ENCODE measurements around the gene MFSD12. TPM values are rescaled to one million over a fixed set of nuclear protein-coding genes. Genes with fewer than 3 reads are reported as not detected.

Gene MFSD12
- total RNA-seq, 1 experiment from 2014 or later: 34.5 TPM

DNA sequence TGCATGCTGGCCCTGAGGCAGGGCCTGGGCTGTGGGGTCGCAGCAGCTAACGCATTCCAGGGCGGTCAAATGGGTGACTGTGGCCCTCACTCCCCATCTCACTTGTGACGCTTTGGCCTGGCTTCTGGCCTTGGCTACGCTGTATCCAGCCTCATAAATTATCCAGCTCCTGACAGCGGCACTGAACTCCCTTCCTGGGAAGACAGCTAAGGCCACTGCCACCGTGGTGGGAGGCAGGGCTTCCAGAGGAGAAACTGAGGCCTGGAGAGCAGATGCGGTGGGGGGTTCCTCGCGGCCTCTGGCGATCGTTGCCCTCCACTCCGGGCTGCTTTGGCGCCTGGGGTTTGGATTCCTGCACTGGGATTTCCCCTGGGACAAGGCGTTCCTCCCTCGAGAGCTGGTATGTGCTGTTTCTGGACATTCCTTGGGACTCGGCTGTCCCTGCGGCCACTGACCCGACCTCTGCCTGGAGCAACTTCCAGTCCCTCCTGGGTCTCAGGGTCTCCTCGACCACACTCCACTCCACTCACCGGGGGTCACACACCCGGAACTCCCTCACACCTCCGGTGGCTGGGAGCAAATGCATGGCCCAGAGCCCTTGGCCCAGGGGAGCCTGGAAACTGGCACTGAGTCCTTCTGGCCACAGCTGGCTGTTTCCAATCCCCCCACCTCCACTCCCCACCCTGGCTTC, 45.9 kb upstream of the MFSD12 start:
- H3K4me1 ChIP-seq (ENCODE audit: low read length): peaks cover 7% of the 10 kb centered on the region; the same call in 1 of the 2 replicates
- H3K4me3 ChIP-seq (ENCODE audit: low read length): no peak overlapping the region
- H3K9me3 ChIP-seq (ENCODE audit: low read length): no peaks in the 10 kb centered on the region
- H3K27ac ChIP-seq (ENCODE audit: low read length): no peak overlapping the region
- H3K79me2 ChIP-seq (ENCODE audit: low read length): no peaks in the 10 kb centered on the region
- no peak overlapping the region for H3K4me2 ChIP-seq (ENCODE audit: low read depth, low read length, poor library complexity, severe bottlenecking)
- H3K27me3 ChIP-seq (ENCODE audit: low read length): no peaks in the 10 kb centered on the region
- H2AFZ ChIP-seq (ENCODE audit: low read length): no peak overlapping the region
- no peaks in the 10 kb centered on the region for H3K36me3 ChIP-seq (ENCODE audit: insufficient read depth, low read length)
- peaks cover 10% of the 10 kb centered on the region; the same call in 1 of the 2 replicates for H4K20me1 ChIP-seq (ENCODE audit: insufficient read depth, low read depth, low read length)
- no peaks in the 10 kb centered on the region for H3K9me2 ChIP-seq (replicated peaks; ENCODE audit: insufficient read depth, low read length)
- H3K9ac ChIP-seq (ENCODE audit: low read length): no peak overlapping the region
- no peak for DNase-seq

DNA sequence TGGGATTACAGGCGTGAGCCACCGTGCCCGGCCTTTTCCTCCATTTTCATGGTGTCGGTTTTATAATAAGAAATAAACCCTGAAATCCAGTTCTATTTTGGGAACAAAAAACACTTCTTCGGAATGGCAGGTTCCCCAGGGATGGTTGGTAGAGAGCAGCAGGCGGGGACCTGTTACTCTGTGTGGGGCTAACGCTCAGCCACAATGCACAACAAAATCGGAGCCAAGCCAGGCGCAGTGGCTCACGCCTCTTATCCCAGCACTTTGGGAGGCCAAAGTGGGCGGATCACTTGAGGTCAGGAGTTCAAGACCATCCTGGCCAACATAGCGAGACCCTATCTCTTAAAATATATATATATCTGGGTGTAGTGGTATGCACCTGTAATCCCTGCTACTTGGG, 43.6 kb upstream of the MFSD12 start:
- no peaks in the 10 kb centered on the region for H3K36me3 ChIP-seq (ENCODE audit: insufficient read depth, low read length)
- no peak overlapping the region for H3K4me3 ChIP-seq (ENCODE audit: low read length)
- DNase-seq: no peak
- H3K79me2 ChIP-seq (ENCODE audit: low read length): no peaks in the 10 kb centered on the region
- H3K9me2 ChIP-seq (replicated peaks; ENCODE audit: insufficient read depth, low read length): no peaks in the 10 kb centered on the region
- no peak overlapping the region for H3K9ac ChIP-seq (ENCODE audit: low read length)
- no peaks in the 10 kb centered on the region for H3K27me3 ChIP-seq (ENCODE audit: low read length)
- no peak overlapping the region for H3K4me2 ChIP-seq (ENCODE audit: low read depth, low read length, poor library complexity, severe bottlenecking)
- no peak overlapping the region for H3K27ac ChIP-seq (ENCODE audit: low read length)
- no peak overlapping the region for H2AFZ ChIP-seq (ENCODE audit: low read length)
- peaks cover 5% of the 10 kb centered on the region; the same call in 1 of the 2 replicates for H4K20me1 ChIP-seq (ENCODE audit: insufficient read depth, low read depth, low read length)
- peaks cover 7% of the 10 kb centered on the region; the same call in 1 of the 2 replicates for H3K4me1 ChIP-seq (ENCODE audit: low read length)
- H3K9me3 ChIP-seq (ENCODE audit: low read length): no peaks in the 10 kb centered on the region

DNA sequence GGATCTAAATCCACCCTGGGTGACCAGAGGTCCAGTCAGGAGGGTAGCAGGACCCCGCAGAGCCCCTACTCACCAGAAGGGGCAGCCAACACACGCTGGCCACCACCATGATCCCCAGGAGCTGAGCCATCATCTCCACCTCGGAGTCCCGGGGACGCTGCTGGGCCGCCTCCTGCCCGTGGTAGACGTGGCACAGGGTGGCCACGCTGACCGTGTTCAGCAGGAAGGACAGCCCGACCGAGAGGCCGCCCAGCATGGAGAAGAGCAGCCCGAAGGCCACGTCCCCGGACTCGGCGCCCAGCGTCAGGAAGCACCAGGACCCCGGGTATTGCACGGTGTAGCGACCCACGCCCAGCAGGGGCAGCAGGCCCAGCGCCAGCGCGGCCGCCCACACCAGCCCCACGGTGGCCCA, 42.4 kb upstream of the MFSD12 start:
- Histone ChIP-seq H3K9me3 (ENCODE audit: low read length) (no peaks in the 10 kb centered on the region), H2AFZ (ENCODE audit: low read length) (no peak overlapping the region), H3K9ac (ENCODE audit: low read length) (no peak overlapping the region), H3K4me2 (ENCODE audit: low read depth, low read length, poor library complexity, severe bottlenecking) (no peak overlapping the region), H3K79me2 (ENCODE audit: low read length) (no peaks in the 10 kb centered on the region), H3K27ac (ENCODE audit: low read length) (no peak overlapping the region), H3K27me3 (ENCODE audit: low read length) (no peaks in the 10 kb centered on the region), H3K9me2 (replicated peaks; ENCODE audit: insufficient read depth, low read length) (no peaks in the 10 kb centered on the region), H4K20me1 (ENCODE audit: insufficient read depth, low read depth, low read length) (no peaks in the 10 kb centered on the region), H3K36me3 (ENCODE audit: insufficient read depth, low read length) (no peaks in the 10 kb centered on the region), H3K4me1 (ENCODE audit: low read length) (peaks cover under 1% of the 10 kb centered on the region; the same call in 1 of the 2 replicates), H3K4me3 (ENCODE audit: low read length) (no peak overlapping the region)
- DNase-seq: no peak

DNA sequence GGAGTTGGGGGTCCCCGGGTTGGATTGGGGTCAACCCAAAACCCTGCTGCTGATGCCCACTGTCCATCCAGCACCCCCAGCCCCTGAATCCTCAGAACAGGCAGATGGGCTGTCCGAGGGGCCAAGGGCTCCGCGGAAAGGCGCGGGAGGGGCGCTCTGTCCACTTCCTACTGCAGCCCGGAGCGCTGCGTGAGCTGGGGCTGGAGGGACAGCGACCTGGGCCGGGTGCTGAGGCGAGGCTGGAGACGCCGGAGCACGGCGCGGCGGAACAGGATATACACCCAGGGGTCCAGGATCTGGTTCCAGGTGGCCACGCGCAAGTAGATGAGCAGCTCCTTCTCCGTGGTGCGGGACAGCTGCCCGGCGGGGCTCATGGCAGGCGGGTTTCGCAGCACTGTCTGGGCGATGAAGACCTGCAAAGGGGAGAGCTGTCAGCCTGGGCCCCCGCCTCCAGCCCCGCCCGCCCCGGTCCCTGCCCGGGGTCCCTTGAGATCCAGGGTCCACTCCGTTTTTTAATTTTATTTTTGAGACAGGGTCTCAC, 38.2 kb upstream of the MFSD12 start:
- H3K9ac ChIP-seq (ENCODE audit: low read length): no peak overlapping the region
- no peaks in the 10 kb centered on the region for H3K27me3 ChIP-seq (ENCODE audit: low read length)
- no peak overlapping the region for H3K27ac ChIP-seq (ENCODE audit: low read length)
- no peak for DNase-seq
- peaks cover 12% of the 10 kb centered on the region for H3K9me3 ChIP-seq (ENCODE audit: low read length)
- no peaks in the 10 kb centered on the region for H3K79me2 ChIP-seq (ENCODE audit: low read length)
- H3K4me3 ChIP-seq (ENCODE audit: low read length): no peak overlapping the region
- H4K20me1 ChIP-seq (ENCODE audit: insufficient read depth, low read depth, low read length): no peaks in the 10 kb centered on the region
- H3K36me3 ChIP-seq (ENCODE audit: insufficient read depth, low read length): no peaks in the 10 kb centered on the region
- H3K4me1 ChIP-seq (ENCODE audit: low read length): no peaks in the 10 kb centered on the region
- no peaks in the 10 kb centered on the region for H3K9me2 ChIP-seq (replicated peaks; ENCODE audit: insufficient read depth, low read length)
- no peak overlapping the region for H2AFZ ChIP-seq (ENCODE audit: low read length)
- H3K4me2 ChIP-seq (ENCODE audit: low read depth, low read length, poor library complexity, severe bottlenecking): no peak overlapping the region

DNA sequence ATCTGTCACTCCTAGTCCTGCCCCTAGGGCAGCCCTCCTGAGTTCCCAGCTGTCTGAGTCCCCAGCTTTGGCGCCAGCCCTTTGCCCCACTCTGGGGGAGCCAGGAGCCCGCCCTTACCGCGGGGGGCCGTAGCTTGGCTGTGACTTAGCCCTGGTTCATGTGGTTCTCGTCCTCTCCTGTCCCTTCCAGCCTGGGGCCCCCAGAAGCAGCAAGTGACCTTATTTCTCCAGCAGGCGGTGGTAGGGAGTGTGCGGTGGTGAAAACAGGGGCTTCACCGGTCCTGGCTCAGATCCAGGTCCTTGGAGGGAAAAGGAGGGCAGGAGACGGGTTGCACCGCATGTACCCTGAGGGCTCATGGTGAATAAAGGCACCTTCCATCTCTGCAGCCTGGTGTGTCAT, 35.8 kb upstream of the MFSD12 start:
- Histone ChIP-seq H3K9me3 (ENCODE audit: low read length) (peaks cover 16% of the 10 kb centered on the region), H4K20me1 (ENCODE audit: insufficient read depth, low read depth, low read length) (no peaks in the 10 kb centered on the region), H3K4me3 (ENCODE audit: low read length) (no peak overlapping the region), H3K4me1 (ENCODE audit: low read length) (no peaks in the 10 kb centered on the region), H3K79me2 (ENCODE audit: low read length) (no peaks in the 10 kb centered on the region), H3K36me3 (ENCODE audit: insufficient read depth, low read length) (no peaks in the 10 kb centered on the region), H3K9me2 (replicated peaks; ENCODE audit: insufficient read depth, low read length) (no peaks in the 10 kb centered on the region), H3K27me3 (ENCODE audit: low read length) (no peaks in the 10 kb centered on the region), H2AFZ (ENCODE audit: low read length) (no peak overlapping the region), H3K27ac (ENCODE audit: low read length) (no peak overlapping the region), H3K4me2 (ENCODE audit: low read depth, low read length, poor library complexity, severe bottlenecking) (no peak overlapping the region), H3K9ac (ENCODE audit: low read length) (no peak overlapping the region)
- peak; percentile 20 for DNase-seq

DNA sequence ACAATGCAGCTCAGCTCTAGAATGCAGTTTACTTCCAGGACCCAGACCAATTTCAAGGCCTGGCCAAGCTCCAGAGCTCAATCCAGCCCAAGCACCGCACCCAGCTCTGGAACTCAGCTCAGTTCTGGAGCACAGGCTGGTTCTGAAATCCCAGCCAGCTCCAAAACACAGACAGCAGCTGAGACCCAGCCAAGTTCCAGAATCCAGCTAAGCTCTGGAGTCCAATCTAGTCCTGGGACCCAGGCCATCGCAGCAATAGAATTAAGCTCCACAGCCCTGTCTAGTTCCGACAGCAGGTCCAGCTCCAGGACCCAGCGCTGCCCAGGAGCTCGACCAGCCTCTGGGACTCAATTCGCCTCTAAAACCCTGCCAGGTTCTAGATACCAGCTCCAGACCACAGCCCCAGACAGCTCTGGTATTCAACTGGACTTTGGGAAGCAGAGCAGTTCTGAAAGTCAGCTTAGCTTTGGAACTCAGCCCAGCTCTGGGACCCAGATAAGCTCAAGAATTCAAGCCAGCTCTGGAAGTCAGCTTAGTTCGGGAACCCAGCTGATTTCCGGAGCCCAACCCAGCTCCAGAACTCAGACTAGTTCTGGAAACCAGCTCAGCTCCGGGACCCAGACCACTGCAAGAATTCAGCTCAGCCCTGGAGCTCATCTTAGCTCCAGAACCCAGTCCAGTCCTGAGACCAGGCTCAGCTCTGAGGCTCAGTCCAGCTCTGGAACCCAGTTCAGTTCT, 34.7 kb upstream of the MFSD12 start:
- Histone ChIP-seq H3K36me3 (ENCODE audit: insufficient read depth, low read length) (no peaks in the 10 kb centered on the region), H3K27me3 (ENCODE audit: low read length) (no peaks in the 10 kb centered on the region), H3K9me2 (replicated peaks; ENCODE audit: insufficient read depth, low read length) (no peaks in the 10 kb centered on the region), H3K27ac (ENCODE audit: low read length) (no peak overlapping the region), H3K4me2 (ENCODE audit: low read depth, low read length, poor library complexity, severe bottlenecking) (no peak overlapping the region), H4K20me1 (ENCODE audit: insufficient read depth, low read depth, low read length) (no peaks in the 10 kb centered on the region), H3K9ac (ENCODE audit: low read length) (no peak overlapping the region), H3K4me1 (ENCODE audit: low read length) (no peaks in the 10 kb centered on the region), H3K4me3 (ENCODE audit: low read length) (no peak overlapping the region), H3K9me3 (ENCODE audit: low read length) (peaks cover 16% of the 10 kb centered on the region), H2AFZ (ENCODE audit: low read length) (no peak overlapping the region), H3K79me2 (ENCODE audit: low read length) (no peaks in the 10 kb centered on the region)
- DNase-seq: peak; percentile 20

DNA sequence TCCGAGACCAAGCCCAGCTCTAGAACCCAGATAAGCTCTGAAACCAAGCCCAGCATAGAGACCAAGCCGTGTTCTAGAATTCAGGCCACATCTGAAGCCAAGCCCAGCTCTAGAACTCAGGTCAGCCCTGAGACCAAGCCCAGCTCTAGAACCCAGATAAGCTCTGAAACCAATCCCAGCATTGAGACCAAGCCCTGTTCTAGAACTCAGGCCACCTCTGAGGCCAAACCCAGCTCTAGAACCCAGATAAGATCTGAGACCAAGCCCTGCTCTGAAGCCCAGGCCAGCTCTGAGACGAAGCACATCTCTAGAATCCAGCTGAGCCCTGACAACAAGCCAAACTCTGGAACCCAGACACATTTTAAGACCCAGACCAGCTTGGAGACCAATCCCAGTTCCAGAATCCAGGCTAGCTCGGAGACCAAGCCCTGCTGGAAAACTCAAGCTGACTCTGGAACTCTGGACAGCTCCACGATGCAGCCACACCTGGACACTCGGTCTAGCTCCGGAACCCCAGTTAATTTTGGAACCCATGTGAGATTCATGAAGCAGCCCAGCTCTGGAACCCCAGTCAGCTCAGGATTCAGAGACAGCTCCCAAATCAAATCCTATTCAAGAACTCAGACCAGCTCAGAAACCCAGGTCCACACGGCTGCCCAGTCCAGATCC, 33.7 kb upstream of the MFSD12 start:
- no peaks in the 10 kb centered on the region for H3K4me1 ChIP-seq (ENCODE audit: low read length)
- no peaks in the 10 kb centered on the region for H3K79me2 ChIP-seq (ENCODE audit: low read length)
- no peak overlapping the region for H3K9ac ChIP-seq (ENCODE audit: low read length)
- H3K4me3 ChIP-seq (ENCODE audit: low read length): no peak overlapping the region
- H4K20me1 ChIP-seq (ENCODE audit: insufficient read depth, low read depth, low read length): no peaks in the 10 kb centered on the region
- H3K27ac ChIP-seq (ENCODE audit: low read length): no peak overlapping the region
- no peak overlapping the region for H3K4me2 ChIP-seq (ENCODE audit: low read depth, low read length, poor library complexity, severe bottlenecking)
- no peaks in the 10 kb centered on the region for H3K36me3 ChIP-seq (ENCODE audit: insufficient read depth, low read length)
- DNase-seq: peak; percentile 36
- H3K9me3 ChIP-seq (ENCODE audit: low read length): peaks cover 16% of the 10 kb centered on the region
- H3K27me3 ChIP-seq (ENCODE audit: low read length): no peaks in the 10 kb centered on the region
- H3K9me2 ChIP-seq (replicated peaks; ENCODE audit: insufficient read depth, low read length): no peaks in the 10 kb centered on the region
- no peak overlapping the region for H2AFZ ChIP-seq (ENCODE audit: low read length)

DNA sequence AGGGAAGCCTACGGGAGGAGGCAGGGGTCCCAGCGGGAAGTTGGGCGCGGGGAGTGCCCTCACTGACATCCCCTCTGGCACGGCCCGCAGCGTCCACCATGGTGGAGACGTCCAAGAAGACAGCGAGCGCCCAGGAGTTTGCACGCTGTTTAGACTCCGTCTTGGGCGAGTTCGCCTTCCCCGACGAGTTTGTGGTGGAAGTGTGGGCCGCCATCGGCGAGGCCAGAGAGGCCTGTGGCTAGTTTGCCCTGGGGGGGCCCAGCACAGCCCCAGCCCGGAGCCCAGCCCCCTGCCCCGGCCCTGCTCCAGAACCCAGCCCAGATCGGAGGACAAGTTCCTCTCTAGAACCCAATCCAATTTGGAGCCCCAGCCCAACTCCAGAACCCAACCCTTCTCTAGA, 32.6 kb upstream of the MFSD12 start:
- Histone ChIP-seq H3K9me3 (ENCODE audit: low read length) (peaks cover 16% of the 10 kb centered on the region), H3K9ac (ENCODE audit: low read length) (no peak overlapping the region), H3K27me3 (ENCODE audit: low read length) (no peaks in the 10 kb centered on the region), H3K9me2 (replicated peaks; ENCODE audit: insufficient read depth, low read length) (no peaks in the 10 kb centered on the region), H3K36me3 (ENCODE audit: insufficient read depth, low read length) (no peaks in the 10 kb centered on the region), H3K4me3 (ENCODE audit: low read length) (no peak overlapping the region), H2AFZ (ENCODE audit: low read length) (no peak overlapping the region), H3K4me1 (ENCODE audit: low read length) (no peaks in the 10 kb centered on the region), H3K79me2 (ENCODE audit: low read length) (no peaks in the 10 kb centered on the region), H3K27ac (ENCODE audit: low read length) (no peak overlapping the region), H3K4me2 (ENCODE audit: low read depth, low read length, poor library complexity, severe bottlenecking) (no peak overlapping the region), H4K20me1 (ENCODE audit: insufficient read depth, low read depth, low read length) (no peaks in the 10 kb centered on the region)
- peak; percentile 16 for DNase-seq

Data from Karpas-422 (cell line).